ENCODE measurements around the gene MATN1. TPM values are rescaled to one million over a fixed set of nuclear protein-coding genes. Genes with fewer than 3 reads are reported as not detected.

Gene MATN1
- total RNA-seq, 3 donors from 2014 or later = 2.0 to 2.9 (median 2.3) TPM

GRCh38 chr1:30675761-30676160, 47.6 kb downstream of the MATN1 start:
- DNase-seq = no peak
- H3K4me1 Mint-ChIP-seq (ENCODE audit: low read depth) = no peaks in the 10 kb centered on the region
- peaks cover 24% of the 10 kb centered on the region for H3K9me3 Mint-ChIP-seq
- no peak for ATAC-seq
- peaks cover 34% of the 10 kb centered on the region for H3K27me3 Mint-ChIP-seq (ENCODE audit: low read depth)
- H3K4me3 Mint-ChIP-seq = no peak overlapping the region
- H3K36me3 Mint-ChIP-seq (ENCODE audit: insufficient read depth) = peaks cover 3% of the 10 kb centered on the region

DNA sequence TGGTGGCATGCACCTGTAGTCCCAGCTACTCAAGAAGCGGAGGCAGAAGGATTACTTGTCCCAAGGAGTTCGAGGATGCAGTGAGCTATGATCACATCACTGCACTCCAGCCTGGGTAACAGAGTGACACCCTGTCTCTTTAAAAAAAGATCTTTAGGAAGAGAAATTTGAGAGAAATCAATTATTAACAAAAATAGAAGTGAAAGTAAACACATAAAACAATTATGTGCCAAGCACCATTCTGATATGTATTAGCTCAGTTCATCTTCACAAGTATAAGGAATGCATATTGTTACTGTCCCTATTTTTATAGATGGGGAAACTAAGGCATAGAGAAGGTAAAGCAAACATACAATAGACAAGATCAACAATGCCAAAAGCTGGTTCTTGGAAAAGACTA, 48.1 kb downstream of the MATN1 start:
- H3K4me1 Mint-ChIP-seq (ENCODE audit: low read depth) = no peaks in the 10 kb centered on the region

DNA sequence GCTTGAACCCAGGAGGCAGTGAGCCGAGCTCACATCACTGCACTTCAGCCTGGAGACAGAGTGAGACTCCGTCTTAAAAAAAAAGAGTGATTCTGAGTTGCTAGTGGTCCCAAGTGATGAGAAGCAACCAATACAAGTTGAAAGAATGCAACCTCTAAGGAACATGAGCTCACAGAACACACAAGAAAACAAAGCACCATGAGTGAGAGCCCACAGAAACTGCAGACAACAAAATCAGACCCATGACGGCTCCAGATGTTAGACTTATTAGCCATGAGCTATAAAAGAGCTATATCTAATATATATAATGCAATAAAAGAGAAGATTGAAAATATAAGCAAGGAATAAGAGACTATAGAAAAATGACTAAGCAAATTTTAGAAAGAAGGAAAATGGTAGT, 50.0 kb downstream of the MATN1 start:
- DNase-seq (no peak), ATAC-seq (no peak)
- no peaks in the 10 kb centered on the region for H3K4me1 Mint-ChIP-seq (ENCODE audit: low read depth)
- peaks cover 24% of the 10 kb centered on the region for H3K9me3 Mint-ChIP-seq
- peaks cover 35% of the 10 kb centered on the region for H3K27me3 Mint-ChIP-seq (ENCODE audit: low read depth)
- H3K36me3 Mint-ChIP-seq (ENCODE audit: insufficient read depth) = peaks cover 3% of the 10 kb centered on the region
- no peak overlapping the region for H3K4me3 Mint-ChIP-seq

More for the DNA sequence above, 48.1 kb downstream of the MATN1 start:
- peaks cover 34% of the 10 kb centered on the region for H3K27me3 Mint-ChIP-seq (ENCODE audit: low read depth)
- DNase-seq (no peak), ATAC-seq (no peak)
- H3K9me3 Mint-ChIP-seq = peaks cover 24% of the 10 kb centered on the region
- peaks cover 3% of the 10 kb centered on the region for H3K36me3 Mint-ChIP-seq (ENCODE audit: insufficient read depth)
- H3K4me3 Mint-ChIP-seq = no peak overlapping the region

GRCh38 chr1:30672661-30673060, 50.7 kb downstream of the MATN1 start:
- DNase-seq (no peak), ATAC-seq (no peak)
- Mint-ChIP-seq H3K9me3 (peaks cover 24% of the 10 kb centered on the region), H3K4me1 (ENCODE audit: low read depth) (no peaks in the 10 kb centered on the region), H3K27me3 (ENCODE audit: low read depth) (peaks cover 30% of the 10 kb centered on the region), H3K4me3 (no peak overlapping the region), H3K36me3 (ENCODE audit: insufficient read depth) (peaks cover 3% of the 10 kb centered on the region)

GRCh38 chr1:30670240-30671060, 52.9 kb downstream of the MATN1 start:
- no peaks in the 10 kb centered on the region for H3K4me1 Mint-ChIP-seq (ENCODE audit: low read depth)
- H3K36me3 Mint-ChIP-seq (ENCODE audit: insufficient read depth) = peaks cover 3% of the 10 kb centered on the region
- DNase-seq = no peak
- no peak overlapping the region for H3K4me3 Mint-ChIP-seq
- no peak for ATAC-seq
- peaks cover 23% of the 10 kb centered on the region for H3K27me3 Mint-ChIP-seq (ENCODE audit: low read depth)
- H3K9me3 Mint-ChIP-seq = peaks cover 20% of the 10 kb centered on the region

DNA sequence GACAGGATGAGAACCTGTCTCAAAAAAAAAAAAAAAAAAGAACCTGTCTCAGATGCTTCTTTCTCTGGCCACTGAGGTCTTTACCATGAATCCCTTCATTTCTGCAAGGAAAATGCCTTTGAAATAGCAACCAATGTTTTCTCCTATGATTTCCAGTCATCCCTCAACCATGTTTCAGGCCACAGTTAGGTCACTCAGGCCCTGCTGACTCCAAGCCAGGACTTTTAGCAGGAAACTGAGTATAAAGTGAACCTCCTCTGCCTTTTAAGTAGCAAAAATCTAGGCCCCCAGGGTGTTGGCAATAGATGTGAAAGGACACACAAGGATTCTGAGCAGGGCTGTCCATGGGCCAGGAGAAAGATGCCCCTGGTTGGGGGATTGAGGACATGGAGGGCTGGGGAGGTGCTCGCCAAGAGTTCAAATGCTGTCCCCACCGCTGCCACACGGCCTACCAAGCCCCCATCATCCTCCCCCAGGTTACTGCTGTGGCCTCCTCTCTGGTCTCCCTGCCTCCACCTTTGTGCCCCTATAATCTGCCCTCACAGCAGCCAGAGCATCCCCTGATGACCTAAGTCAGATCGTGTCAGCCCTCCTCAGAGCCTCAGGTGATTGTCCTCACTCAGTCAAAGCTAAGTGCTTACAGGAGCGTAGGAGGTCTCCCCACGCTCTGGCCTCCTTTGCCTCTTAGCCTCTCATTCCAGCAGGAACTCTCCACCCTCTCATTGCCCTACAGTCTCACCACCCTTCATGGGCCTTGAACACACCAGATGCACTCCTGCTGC, 54.6 kb downstream of the MATN1 start:
- Mint-ChIP-seq H3K36me3 (ENCODE audit: insufficient read depth) (peaks cover 2% of the 10 kb centered on the region), H3K9me3 (peaks cover 7% of the 10 kb centered on the region), H3K4me3 (no peak overlapping the region), H3K27me3 (ENCODE audit: low read depth) (peaks cover 21% of the 10 kb centered on the region), H3K4me1 (ENCODE audit: low read depth) (no peaks in the 10 kb centered on the region)
- DNase-seq = no peak
- no peak for ATAC-seq

DNA sequence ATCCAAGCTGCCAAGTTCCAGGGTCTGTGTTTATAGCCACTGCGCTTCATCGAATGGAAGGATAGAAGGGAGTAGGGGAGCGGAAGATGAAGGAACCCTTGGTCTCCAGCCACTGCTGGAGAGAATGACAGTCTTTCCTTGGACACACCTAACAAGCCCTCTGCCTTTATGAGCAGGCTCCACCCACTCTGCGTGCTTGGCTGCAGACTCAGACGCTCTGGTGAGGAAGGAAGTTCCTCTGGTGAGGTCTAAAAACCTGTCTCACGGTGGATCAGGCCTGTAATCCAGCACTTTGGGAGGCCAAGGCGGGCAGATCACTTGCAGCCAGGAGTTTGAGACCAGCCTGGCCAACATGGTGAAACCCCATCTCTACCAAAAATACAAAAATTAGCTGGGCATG, 55.4 kb downstream of the MATN1 start:
- H3K9me3 Mint-ChIP-seq = peaks cover 4% of the 10 kb centered on the region
- DNase-seq (no peak), ATAC-seq (no peak)
- no peaks in the 10 kb centered on the region for H3K4me1 Mint-ChIP-seq (ENCODE audit: low read depth)
- H3K4me3 Mint-ChIP-seq = no peak overlapping the region
- H3K27me3 Mint-ChIP-seq (ENCODE audit: low read depth) = peaks cover 19% of the 10 kb centered on the region
- H3K36me3 Mint-ChIP-seq (ENCODE audit: insufficient read depth) = no peaks in the 10 kb centered on the region

GRCh38 chr1:30666756-30667273, 56.6 kb downstream of the MATN1 start:
- H3K4me1 Mint-ChIP-seq (ENCODE audit: low read depth) = no peaks in the 10 kb centered on the region
- no peak for ATAC-seq
- DNase-seq = no peak
- no peak overlapping the region for H3K4me3 Mint-ChIP-seq
- H3K36me3 Mint-ChIP-seq (ENCODE audit: insufficient read depth) = no peaks in the 10 kb centered on the region
- H3K9me3 Mint-ChIP-seq = no peaks in the 10 kb centered on the region
- H3K27me3 Mint-ChIP-seq (ENCODE audit: low read depth) = peaks cover 14% of the 10 kb centered on the region

GRCh38 chr1:30665216-30666010, 58.0 kb downstream of the MATN1 start:
- Mint-ChIP-seq H3K4me3 (no peak overlapping the region), H3K27me3 (ENCODE audit: low read depth) (peaks cover 12% of the 10 kb centered on the region), H3K4me1 (ENCODE audit: low read depth) (no peaks in the 10 kb centered on the region), H3K9me3 (no peaks in the 10 kb centered on the region), H3K36me3 (ENCODE audit: insufficient read depth) (no peaks in the 10 kb centered on the region)
- no peak for ATAC-seq
- no peak for DNase-seq

DNA sequence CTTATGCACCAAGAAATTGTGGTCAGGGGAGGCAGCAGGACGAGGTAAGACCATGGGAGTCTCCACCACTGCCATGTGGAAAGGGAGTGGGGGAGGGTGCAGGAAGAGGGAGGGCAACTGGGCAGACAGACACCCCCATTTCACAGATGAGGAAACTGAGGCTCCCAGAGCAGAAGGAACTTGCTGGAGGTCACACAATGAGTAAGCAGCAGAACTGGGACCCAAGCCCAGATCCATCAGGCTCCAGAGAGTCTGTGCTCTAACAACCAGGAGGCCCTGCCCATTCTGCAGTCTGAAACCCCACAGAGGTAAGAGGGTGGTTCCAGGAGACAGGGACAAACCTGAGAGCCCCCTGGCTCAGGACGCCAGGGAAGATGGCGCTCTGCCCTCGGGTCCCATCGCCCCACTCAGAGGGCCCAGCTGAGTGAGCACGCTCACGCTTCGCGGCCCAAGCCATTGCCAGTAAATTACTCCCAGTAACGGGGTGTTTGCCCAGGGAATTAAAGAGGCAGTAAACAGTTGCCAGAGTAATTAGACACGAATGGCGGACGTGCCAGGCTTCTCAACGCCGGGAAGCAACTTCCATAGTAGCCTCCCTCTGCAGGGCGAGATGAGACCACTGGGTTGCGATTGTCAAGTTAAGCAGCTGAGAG, 59.2 kb downstream of the MATN1 start:
- no peaks in the 10 kb centered on the region for H3K9me3 Mint-ChIP-seq
- H3K27me3 Mint-ChIP-seq (ENCODE audit: low read depth) = peaks cover 1% of the 10 kb centered on the region
- no peaks in the 10 kb centered on the region for H3K36me3 Mint-ChIP-seq (ENCODE audit: insufficient read depth)
- H3K4me1 Mint-ChIP-seq (ENCODE audit: low read depth) = no peaks in the 10 kb centered on the region
- DNase-seq = no peak
- no peak overlapping the region for H3K4me3 Mint-ChIP-seq
- no peak for ATAC-seq

DNA sequence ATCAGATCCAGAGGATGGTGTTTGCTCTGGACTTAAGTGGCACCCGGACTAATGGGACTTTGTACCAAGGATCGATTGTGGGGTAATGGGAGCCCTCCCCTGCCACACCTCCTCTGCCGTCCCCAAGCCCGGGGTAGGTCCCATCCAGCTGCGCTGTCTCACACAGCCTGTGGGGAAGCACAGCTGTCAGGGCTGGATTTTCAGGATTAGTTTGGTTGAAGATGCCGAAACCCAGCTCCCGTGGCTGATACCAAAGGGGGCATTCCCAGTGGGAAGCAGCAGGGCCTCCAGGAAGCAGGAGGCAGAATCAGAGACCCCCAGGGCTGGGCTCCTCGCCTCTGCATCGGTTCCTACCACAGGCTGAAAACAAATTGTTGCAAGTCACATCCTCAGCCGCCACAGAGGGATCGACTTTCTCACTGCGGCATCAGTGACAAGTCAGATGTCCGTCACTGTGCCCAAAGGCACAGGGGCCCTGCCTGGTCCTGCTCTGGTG, 59.7 kb downstream of the MATN1 start:
- no peaks in the 10 kb centered on the region for H3K9me3 Mint-ChIP-seq
- ATAC-seq (no peak), DNase-seq (no peak)
- no peak overlapping the region for H3K4me3 Mint-ChIP-seq
- no peaks in the 10 kb centered on the region for H3K36me3 Mint-ChIP-seq (ENCODE audit: insufficient read depth)
- H3K27me3 Mint-ChIP-seq (ENCODE audit: low read depth) = no peaks in the 10 kb centered on the region
- H3K4me1 Mint-ChIP-seq (ENCODE audit: low read depth) = no peaks in the 10 kb centered on the region

DNA sequence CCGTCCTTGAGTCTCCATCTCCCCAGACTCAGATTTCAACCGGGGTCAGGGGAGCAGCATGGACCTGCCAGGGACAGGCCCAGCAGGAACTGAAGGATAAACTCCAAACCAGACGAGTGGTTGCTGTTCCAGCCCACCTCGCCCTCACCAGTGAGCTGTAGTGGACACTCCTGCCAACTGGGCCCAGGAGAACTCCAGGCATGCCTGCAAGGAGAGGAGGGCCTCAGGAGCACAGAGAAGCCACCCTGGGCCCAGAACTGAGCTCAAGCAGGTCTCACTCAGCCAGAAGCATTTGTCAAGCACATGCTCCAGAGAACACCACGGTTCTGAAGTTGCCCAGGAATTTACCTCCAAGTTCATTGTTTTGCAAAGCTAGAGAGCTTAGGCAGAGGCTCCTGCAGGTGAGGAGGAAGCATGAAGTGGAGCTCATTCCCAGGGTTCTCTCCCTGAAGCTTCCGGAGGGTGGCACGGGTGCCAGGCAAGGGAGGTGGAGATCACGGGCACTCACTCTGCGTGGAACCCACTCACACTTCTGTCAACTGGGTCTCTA, 61.0 kb downstream of the MATN1 start:
- H3K9me3 Mint-ChIP-seq = no peaks in the 10 kb centered on the region
- no peaks in the 10 kb centered on the region for H3K4me1 Mint-ChIP-seq (ENCODE audit: low read depth)
- no peaks in the 10 kb centered on the region for H3K36me3 Mint-ChIP-seq (ENCODE audit: insufficient read depth)
- H3K27me3 Mint-ChIP-seq (ENCODE audit: low read depth) = peaks cover 4% of the 10 kb centered on the region
- DNase-seq (no peak), ATAC-seq (no peak)
- H3K4me3 Mint-ChIP-seq = no peak overlapping the region

DNA sequence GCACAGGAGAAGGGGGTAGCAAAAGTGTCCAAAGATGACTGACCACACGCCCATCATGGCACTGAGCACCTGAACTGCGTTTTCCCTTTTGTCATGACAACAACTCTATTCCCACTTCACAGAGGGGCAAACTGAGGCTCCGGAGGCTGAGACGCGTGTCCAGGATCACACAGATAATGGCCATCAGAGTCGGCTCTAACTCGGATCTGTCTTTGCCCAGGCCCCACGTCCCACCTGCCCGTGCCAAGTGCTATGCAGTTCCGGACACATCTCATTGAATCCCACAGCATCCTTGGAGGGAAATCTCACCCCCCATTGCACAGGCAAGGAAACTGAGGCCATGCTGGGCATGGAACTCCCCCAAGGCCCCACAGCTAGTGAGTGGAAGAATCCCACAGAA, 62.1 kb downstream of the MATN1 start:
- H3K27me3 Mint-ChIP-seq (ENCODE audit: low read depth) = peaks cover 8% of the 10 kb centered on the region
- H3K36me3 Mint-ChIP-seq (ENCODE audit: insufficient read depth) = no peaks in the 10 kb centered on the region
- H3K4me1 Mint-ChIP-seq (ENCODE audit: low read depth) = no peaks in the 10 kb centered on the region
- no peak for DNase-seq
- no peaks in the 10 kb centered on the region for H3K9me3 Mint-ChIP-seq
- H3K4me3 Mint-ChIP-seq = no peak overlapping the region
- no peak for ATAC-seq

Data from activated T-cell treated with anti-CD3 and anti-CD28 coated beads, Interleukin-2, amount 50 U/mL, for 4 hours (primary cell).